PC-3 (cell line): ENCODE data around the gene TMEM156.

Source experiments
- CTCF ChIP-seq: fragments of 300-600 bp; sonication (generic); conservative IDR thresholded peaks from 2 replicates; pipeline ENCODE4 v1.5.1; 2017; ENCODE audit warnings: antibody characterized with exemption, low read depth, mild to moderate bottlenecking, low read length
- EZH2phosphoT487 ChIP-seq: fragments of 300-600 bp; sonication (generic); IDR thresholded peaks from 2 replicates; pipeline ENCODE4 v1.6.1; 2018; ENCODE audit warnings: mild to moderate bottlenecking, antibody characterized with exemption, low read length, borderline replicate concordance

GRCh38 chr4:38957261-38957815, 74.9 kb downstream of the TMEM156 start:
- TF ChIP-seq CTCF (no peak), EZH2phosphoT487 (no peak)
